ENCODE measurements around the gene TMEM123. TPM values are rescaled to one million over a fixed set of nuclear protein-coding genes. Genes with fewer than 3 reads are reported as not detected.

The TMEM123 gene
- total and polyA plus RNA-seq, 10 of the 15 experiments (the other 5 are each of a cell fraction or from before 2014, with no cell fraction given), result 35.1 to 667 (median 123) TPM

DNA sequence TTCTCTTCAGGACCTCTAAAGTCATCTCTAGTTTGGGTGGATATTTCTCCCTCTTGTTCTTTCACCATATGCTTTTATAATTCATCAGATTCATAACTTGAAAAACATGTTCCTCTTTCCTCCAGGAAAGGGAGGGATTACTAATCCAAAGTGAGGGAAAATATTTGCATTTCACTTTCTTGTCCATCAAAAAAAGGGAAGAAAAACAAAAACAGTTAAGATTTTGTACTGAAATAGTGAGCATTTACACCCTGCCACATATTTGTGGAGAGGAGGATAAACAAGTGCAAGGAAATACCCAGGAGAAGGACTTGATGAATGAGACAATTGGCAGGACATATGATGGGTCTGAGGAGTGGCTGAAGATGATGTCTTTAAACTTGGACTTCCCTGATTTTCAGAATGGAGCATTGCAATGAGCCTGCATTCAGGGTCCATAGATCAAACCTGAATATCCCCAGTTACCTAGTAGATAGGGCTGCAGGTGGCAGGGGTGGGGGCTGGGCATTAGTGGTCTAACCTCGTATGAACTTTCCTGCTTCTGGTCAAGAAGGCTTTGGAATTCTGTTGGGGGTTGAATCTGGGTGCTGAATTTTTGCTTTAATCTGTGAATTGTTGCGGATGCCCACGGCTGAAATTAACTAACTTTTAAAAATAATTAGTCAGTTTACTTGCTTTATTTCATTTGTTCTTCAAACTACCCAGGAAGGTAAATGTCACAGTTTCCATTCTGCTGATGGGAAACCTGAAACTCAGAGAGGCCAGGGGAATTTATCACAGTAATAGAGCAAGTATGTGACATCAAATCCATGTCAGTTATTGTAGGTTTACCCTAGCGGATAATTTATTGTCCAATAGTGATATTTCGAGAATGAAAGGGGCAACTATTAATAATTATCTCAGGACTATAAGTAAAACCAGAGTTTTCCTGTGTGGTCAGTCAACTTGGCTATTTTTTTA lies 36.9 kb upstream of the TMEM123 start:
- H3K36me3 ChIP-seq (ENCODE audit: control insufficient read depth in 2 of 2, insufficient read depth in 2 of 2, low read length in 1 of 2), result no peaks in the 10 kb centered on the region
- in situ Hi-C loops (cut with MboI) (loop anchor here (25.0 kb wide), 1 partner anchor 102 kb away; no protein-coding TSS in a partner anchor), intact Hi-C loops (cut with micrococcal nuclease; ENCODE audit: unreplicated experiment) (no loop called here)
- no peak overlapping the region for H2AFZ ChIP-seq (ENCODE audit: control insufficient read depth, low read depth, low read length)
- ChIA-PET POLR2A (no interaction called here), RAD21 (ENCODE audit: unreplicated experiment) (interaction anchor here (1.2 to 2.8 kb wide), 4 partner anchors 10 to 177 kb away, joined by 3 to 11 read pairs (median 9); no protein-coding TSS in a partner anchor), SMC1A (ENCODE audit: uncharacterized antibody, unreplicated experiment) (interaction anchor here (1.2 to 4.5 kb wide), 5 partner anchors 10 to 124 kb away, joined by 6 to 56 read pairs (median 13); no protein-coding TSS in a partner anchor), CTCF (interaction anchor here (4.8 kb wide), 1 partner anchor 124 kb away, joined by 42 read pairs; no protein-coding TSS in a partner anchor)
- H3K4me3 ChIP-seq, result no peak overlapping the region
- H3K4me2 ChIP-seq (ENCODE audit: control insufficient read depth, insufficient read depth), result no peak overlapping the region
- peak; percentile 34; the same call in 1 of the 2 replicates for TF ChIP-seq NFIC (IDR thresholded peaks at IDR 0.05; ENCODE audit: low read depth, low read length)
- peak; percentile 41; the same call in 1 of the 2 replicates for TF ChIP-seq JUNB (IDR thresholded peaks at IDR 0.05)
- TF ChIP-seq, protein P1, sequence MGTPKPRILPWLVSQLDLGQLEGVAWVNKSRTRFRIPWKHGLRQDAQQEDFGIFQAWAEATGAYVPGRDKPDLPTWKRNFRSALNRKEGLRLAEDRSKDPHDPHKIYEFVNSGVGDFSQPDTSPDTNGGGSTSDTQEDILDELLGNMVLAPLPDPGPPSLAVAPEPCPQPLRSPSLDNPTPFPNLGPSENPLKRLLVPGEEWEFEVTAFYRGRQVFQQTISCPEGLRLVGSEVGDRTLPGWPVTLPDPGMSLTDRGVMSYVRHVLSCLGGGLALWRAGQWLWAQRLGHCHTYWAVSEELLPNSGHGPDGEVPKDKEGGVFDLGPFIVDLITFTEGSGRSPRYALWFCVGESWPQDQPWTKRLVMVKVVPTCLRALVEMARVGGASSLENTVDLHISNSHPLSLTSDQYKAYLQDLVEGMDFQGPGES (IDR thresholded peaks at IDR 0.05), result no peak
- no TSS peak for BruUV-seq (replicated peaks)
- no peaks in the 10 kb centered on the region for H3K79me2 ChIP-seq (ENCODE audit: control insufficient read depth, insufficient read depth, low read length)
- peaks cover 19% of the 10 kb centered on the region for H3K4me1 ChIP-seq (ENCODE audit: control insufficient read depth, insufficient read depth, low read length)
- 0 out of 4 replicates have a peak, but pooled peaks cover 0 to 3% of the 10 kb centered on the region in 2 experiments for H3K27me3 ChIP-seq (replicated peaks in 1 of 2; ENCODE audit: control insufficient read depth in 2 of 2, insufficient read depth in 2 of 2, low read length in 1 of 2)
- no peaks in the 10 kb centered on the region for H4K20me1 ChIP-seq (ENCODE audit: control insufficient read depth, insufficient read depth)
- H3K9me3 ChIP-seq (replicated peaks; ENCODE audit: control insufficient read depth, insufficient read depth, low read length), result no peaks in the 10 kb centered on the region
- WGBS (ENCODE audit: insufficient coverage, insufficient replicate concordance, low lambda C conversion rate, missing lambda C conversion rate), result 68% methylated on average over 5 of the region's 5 CpGs
- FAIRE-seq (no peak), DNase-seq (ENCODE audit: low read depth, low spot score) (no peak), ATAC-seq (peak; percentile 24)
- H3K27ac ChIP-seq (ENCODE audit: control insufficient read depth, insufficient read depth), result no peak overlapping the region
- H3K9ac ChIP-seq (ENCODE audit: control insufficient read depth, insufficient read depth, low read length), result no peak overlapping the region

Data from GM12878 (cell line).